Activated CD4-positive, alpha-beta T cell treated with anti-CD3 and anti-CD28 coated beads for 1 hour (primary cell): ENCODE measurements around the gene EPSTI1.

Experiments used
- DNase-seq: peaks from one replicate; pipeline ENCODE4 v3.0.0-alpha.2; 2020

Gene EPSTI1

DNA sequence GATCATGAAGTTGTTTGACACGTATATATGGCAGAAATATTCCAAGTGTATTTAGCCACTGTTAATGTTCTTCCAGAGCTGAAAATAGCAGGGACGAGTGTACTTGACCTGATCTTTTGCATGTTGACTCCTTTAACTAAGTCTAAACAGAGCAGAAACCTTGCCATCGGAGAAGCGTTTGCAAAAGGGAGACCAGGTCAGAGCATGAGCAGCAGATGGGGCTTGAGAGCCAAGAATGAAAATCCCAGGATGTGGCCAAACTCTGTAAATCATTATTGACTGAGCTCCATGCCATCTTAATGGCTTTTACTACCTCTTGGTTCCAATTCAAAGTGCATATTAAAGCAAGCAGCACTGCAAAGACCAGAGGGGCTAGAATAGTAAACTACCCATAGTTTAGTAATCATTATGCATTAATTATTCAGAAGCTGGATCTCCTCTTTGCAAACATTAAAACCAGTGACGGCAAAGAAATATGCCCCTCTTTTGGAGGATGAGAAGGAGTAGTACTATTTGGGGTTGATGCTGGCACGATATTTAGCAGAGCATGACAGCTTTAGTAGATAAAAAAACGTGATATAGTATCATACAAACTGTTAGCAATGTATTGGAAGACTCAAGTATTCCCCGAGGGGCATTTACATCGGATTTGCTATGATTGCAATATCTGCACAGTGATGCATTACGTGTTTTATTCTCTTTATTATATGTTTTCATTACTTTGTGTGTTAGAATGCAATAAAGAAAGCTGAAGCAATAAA is 154.9 kb downstream of the EPSTI1 start:
- no peak for DNase-seq
